ENCODE measurements around the gene CDC42BPG. TPM values are rescaled to one million over a fixed set of nuclear protein-coding genes. Genes with fewer than 3 reads are reported as not detected.

Gene CDC42BPG
- total and polyA plus RNA-seq, 2 experiments from 2014 or later: 2.2 to 10.1 TPM

DNA sequence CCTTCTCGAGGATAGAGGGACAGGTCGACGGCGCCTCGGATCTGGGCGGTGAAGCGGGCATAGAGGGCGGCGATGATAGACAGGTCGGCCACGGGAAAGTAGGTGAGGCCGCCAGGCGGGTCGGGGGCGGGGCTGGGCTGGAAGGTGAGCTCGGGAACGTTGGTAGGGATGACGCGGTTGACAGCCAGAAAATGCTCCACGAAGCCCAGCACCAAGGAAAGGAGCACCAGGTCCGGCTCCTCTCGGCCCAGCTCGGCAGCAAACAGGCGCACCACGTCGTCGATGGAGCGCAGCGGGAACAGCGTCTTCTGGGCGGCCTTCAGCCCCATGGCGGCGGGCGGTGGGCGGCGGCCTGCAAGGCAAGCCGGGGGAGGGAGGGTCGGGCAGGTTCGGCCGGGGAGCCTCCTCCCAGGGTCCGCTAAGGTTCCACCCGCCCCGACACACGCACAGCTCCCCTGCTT is 34.6 kb downstream of the CDC42BPG start:
- Histone ChIP-seq H3K27me3 (no peaks in the 10 kb centered on the region), H3K9me3 (ENCODE audit: low read depth) (no peaks in the 10 kb centered on the region), H3K27ac (peak overlapping the region; percentile 26), H3K4me3 (peak overlapping the region; percentile 97), H3K4me1 (ENCODE audit: low read depth) (no peaks in the 10 kb centered on the region), H3K36me3 (peaks cover 17% of the 10 kb centered on the region)
- TF ChIP-seq, protein P1, sequence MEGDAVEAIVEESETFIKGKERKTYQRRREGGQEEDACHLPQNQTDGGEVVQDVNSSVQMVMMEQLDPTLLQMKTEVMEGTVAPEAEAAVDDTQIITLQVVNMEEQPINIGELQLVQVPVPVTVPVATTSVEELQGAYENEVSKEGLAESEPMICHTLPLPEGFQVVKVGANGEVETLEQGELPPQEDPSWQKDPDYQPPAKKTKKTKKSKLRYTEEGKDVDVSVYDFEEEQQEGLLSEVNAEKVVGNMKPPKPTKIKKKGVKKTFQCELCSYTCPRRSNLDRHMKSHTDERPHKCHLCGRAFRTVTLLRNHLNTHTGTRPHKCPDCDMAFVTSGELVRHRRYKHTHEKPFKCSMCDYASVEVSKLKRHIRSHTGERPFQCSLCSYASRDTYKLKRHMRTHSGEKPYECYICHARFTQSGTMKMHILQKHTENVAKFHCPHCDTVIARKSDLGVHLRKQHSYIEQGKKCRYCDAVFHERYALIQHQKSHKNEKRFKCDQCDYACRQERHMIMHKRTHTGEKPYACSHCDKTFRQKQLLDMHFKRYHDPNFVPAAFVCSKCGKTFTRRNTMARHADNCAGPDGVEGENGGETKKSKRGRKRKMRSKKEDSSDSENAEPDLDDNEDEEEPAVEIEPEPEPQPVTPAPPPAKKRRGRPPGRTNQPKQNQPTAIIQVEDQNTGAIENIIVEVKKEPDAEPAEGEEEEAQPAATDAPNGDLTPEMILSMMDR (IDR thresholded peaks at IDR 0.05; ENCODE audit: low read depth, low read length): no peak
- DNase-seq (ENCODE audit: low read depth in 1 of 2, low spot score in 1 of 2): peak; percentile 19 to 62

DNA sequence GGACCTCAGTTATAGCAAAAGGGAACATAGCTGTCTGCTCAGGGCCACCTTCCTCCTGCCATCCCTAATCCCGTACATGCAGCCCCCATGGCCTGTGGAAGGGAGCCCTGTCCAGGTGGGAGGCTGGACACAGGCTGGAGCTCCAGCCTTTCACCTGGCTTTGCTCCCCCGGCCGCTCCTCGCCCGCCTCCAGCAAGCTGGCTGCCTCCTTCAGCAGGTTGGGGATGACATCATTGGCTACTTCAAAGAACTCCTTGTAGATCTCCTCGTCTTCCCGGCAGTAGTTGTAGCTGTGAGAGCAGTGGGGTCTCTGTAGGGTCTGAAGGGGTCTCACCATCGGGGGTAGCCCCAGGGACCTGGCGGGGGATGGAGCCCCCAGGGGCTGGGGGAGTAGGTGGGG is 39.0 kb downstream of the CDC42BPG start:
- Histone ChIP-seq H3K27ac (no peak overlapping the region), H3K4me3 (no peak overlapping the region), H3K36me3 (peaks cover 21% of the 10 kb centered on the region), H3K27me3 (no peaks in the 10 kb centered on the region), H3K4me1 (ENCODE audit: low read depth) (peaks cover 6% of the 10 kb centered on the region), H3K9me3 (ENCODE audit: low read depth) (no peaks in the 10 kb centered on the region)
- no peak for DNase-seq (ENCODE audit: low read depth in 1 of 2, low spot score in 1 of 2)
- TF ChIP-seq, protein P1 (IDR thresholded peaks at IDR 0.05; ENCODE audit: low read depth, low read length): no peak

DNA sequence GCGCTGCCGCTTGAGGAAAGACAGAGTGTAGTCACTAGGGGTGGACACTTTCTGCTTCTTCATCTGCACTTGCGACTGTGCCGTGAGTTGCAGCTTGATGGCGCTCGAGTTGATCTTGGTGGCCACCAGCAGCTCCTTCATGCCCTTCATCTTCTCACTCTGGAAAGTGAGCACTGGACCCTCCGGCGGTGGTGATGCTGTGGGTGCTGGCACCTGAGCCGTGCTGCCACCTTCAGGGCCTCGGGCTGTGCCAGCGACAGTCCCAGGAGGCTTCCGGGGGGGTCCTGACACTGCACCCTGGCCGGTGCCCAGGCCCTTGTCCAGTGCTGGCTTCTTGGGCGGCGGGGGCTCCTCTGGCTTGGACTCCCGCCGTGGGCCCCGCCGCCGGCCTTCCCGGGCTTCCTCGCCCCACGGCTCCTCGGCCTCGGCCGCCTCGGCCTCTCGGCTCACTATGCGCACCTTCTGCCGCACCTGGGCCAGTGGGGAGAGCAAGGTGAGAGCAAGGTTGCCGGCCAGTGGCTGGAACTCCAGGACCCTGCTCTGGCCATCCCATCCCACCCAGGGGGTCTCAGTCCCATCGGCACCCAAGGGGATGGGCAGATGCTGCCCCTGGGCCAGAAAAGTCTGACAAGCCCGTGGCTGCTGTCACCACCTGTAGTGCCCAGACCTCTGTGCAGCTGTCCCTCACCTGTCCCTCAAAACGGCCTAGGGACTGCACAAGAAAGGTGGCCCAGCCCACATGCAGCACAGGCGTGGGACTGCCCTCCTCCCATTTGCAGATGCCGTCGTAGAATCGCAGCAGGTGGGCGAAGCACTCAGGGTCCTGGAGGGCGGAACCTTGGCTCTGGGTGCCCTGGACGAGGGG is 39.9 kb downstream of the CDC42BPG start:
- H3K9me3 ChIP-seq (ENCODE audit: low read depth): no peaks in the 10 kb centered on the region
- TF ChIP-seq, protein P1 (IDR thresholded peaks at IDR 0.05; ENCODE audit: low read depth, low read length): no peak
- H3K4me1 ChIP-seq (ENCODE audit: low read depth): peaks cover 6% of the 10 kb centered on the region
- peaks cover 21% of the 10 kb centered on the region for H3K36me3 ChIP-seq
- no peak overlapping the region for H3K4me3 ChIP-seq
- H3K27me3 ChIP-seq: no peaks in the 10 kb centered on the region
- no peak for DNase-seq (ENCODE audit: low read depth in 1 of 2, low spot score in 1 of 2)
- no peak overlapping the region for H3K27ac ChIP-seq

DNA sequence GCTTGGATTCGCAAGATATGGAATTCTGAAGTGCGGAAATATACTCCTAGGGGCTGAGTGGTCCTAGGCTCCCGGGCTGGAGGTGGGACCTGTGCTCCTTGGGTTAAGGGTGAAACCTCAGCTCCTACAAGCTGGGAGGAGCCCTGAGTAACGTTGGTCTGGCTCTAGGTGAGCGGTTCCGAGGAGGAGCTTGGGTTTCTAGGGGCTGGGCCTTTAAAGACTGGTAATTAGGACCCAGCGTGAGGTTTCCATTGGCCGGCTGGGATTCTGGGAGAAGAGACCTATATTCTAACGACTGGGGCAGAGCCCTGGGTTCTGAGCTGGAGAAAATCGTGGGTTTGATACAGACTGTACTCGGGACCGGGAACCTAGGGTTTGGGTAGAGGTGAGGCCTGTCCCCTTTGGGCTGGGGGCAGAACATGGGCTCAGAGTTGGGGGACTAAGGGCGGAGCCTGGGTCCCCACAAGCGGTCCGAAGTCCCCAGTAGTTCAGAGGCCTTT is 40.6 kb downstream of the CDC42BPG start:
- no peaks in the 10 kb centered on the region for H3K27me3 ChIP-seq
- TF ChIP-seq, protein P1 (IDR thresholded peaks at IDR 0.05; ENCODE audit: low read depth, low read length): no peak
- H3K4me1 ChIP-seq (ENCODE audit: low read depth): peaks cover 6% of the 10 kb centered on the region
- no peak for DNase-seq (ENCODE audit: low read depth in 1 of 2, low spot score in 1 of 2)
- peaks cover 21% of the 10 kb centered on the region for H3K36me3 ChIP-seq
- peak overlapping the region; percentile 70 for H3K4me3 ChIP-seq
- no peak overlapping the region for H3K27ac ChIP-seq
- H3K9me3 ChIP-seq (ENCODE audit: low read depth): no peaks in the 10 kb centered on the region

DNA sequence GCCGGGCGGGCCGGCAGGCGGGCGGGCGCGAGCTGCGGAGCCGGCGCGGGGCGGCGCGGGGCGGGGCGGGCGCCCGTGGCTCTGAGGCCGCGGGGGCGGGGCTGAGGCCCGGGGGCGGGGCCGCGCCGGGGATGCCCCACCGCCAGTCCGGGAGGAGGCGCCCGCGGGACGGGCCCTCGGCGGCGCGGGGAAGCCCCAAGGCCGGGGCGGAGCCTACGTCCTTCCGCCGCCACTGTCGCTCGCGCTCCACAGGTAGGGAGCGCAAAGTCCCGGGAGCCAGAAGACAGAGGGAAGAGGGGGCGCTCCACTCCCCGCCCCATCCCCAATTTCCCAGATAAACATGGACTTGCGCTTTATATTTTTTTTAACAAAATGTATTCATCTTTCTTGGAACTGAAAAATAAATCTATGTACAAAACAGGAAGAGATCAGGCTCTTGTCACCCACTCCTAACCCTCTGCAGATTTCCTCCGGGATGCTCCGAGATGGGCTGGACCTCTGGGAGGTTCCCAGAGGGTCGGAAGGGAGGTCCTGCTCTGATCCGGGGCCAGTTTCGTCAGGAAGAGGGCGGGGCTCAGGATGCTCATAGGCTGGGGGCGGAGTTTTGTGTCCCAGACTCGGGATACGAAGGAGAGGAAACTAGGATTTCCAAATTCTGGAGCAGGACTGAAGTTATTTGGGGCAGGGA is 41.2 kb downstream of the CDC42BPG start, which contains the start of gene MAP4K2:
Gene MAP4K2 (minus strand): TSS at position 57 of the 688 bp plus-strand sequence. CDS start 65 bp downstream, outside the sequence.
- TF ChIP-seq, protein P1 (IDR thresholded peaks at IDR 0.05; ENCODE audit: low read depth, low read length): peak; percentile 12
- Histone ChIP-seq H3K27ac (peak within 1 kb of the TSS; percentile 18), H3K36me3 (peaks cover 21% of the 10 kb centered on the region), H3K9me3 (ENCODE audit: low read depth) (no peaks in the 10 kb centered on the region), H3K4me3 (peak within 1 kb of the TSS; percentile 70), H3K27me3 (no peaks in the 10 kb centered on the region), H3K4me1 (ENCODE audit: low read depth) (peaks cover 6% of the 10 kb centered on the region)
- DNase-seq (ENCODE audit: low read depth in 1 of 2, low spot score in 1 of 2): peak; percentile 89 to 93

Measured in cardiac muscle cell (in vitro differentiated cells and primary cell).